HepG2 (cell line): Measurements from ENCODE around the gene RPS14. TPM values are rescaled to one million over a fixed set of nuclear protein-coding genes. Genes with fewer than 3 reads are reported as not detected.

Source experiments
- ARNT ChIP-seq: fragments of 450-650 bp; IDR thresholded peaks from 2 replicates; pipeline ENCODE4 v1.6.1; 2017
- RARA ChIP-seq: IDR thresholded peaks from 2 replicates; pipeline ENCODE4 v1.6.1; 2016; ENCODE audit warnings: missing genetic modification reagents, missing compliant biosample characterization
- TMF1 ChIP-seq: sonication (generic); formaldehyde crosslinking; IDR thresholded peaks from 2 replicates; pipeline ENCODE4 v1.8.1; 2022; ENCODE audit warnings: low read depth, missing genetic modification reagents
- ZSCAN25 ChIP-seq: sonication (generic); formaldehyde crosslinking; IDR thresholded peaks from 2 replicates; pipeline ENCODE4 v1.8.0; 2022; ENCODE audit warnings: mild to moderate bottlenecking, missing genetic modification reagents
- polyA plus RNA-seq, 8 experiments: library from polyadenylated mRNA; depleted of rRNA in 3 of 8; stranded (reverse) in 7 of 8; unstranded in 1 of 8; fragments of >200 nt; fragmentation: Illumina TruSeq in 4 of 8; extraction: Trizol in 4 of 8; gene quantifications; 2 replicates each; pipeline versions ENCODE4 v1.2.1 to v1.2.3, GENCODE V29; 2011 to 2016; ENCODE audit warnings: low read depth in 4 of 8, missing spikeins in 1 of 8, mixed read lengths in 1 of 8; ENCODE audit not compliant: insufficient read depth in 1 of 8
- total RNA-seq, 5 experiments: library from RNA; depleted of rRNA; stranded (reverse); fragments of >200 nt; fragmentation: Illumina TruSeq; extraction: Trizol; gene quantifications; 2 replicates each; pipeline ENCODE4 v1.2.3, GENCODE V29; 2016; ENCODE audit warnings: low read depth in 1 of 5
- TF ChIP-seq, protein P1 (sequence below): sonication (generic); formaldehyde crosslinking; IDR thresholded peaks from 2 replicates; pipeline ENCODE4 v1.4.0; 2020; ENCODE audit warnings: missing genetic modification reagents
- TF ChIP-seq, protein P2 (sequence below): sonication (generic); formaldehyde crosslinking; IDR thresholded peaks from 2 replicates; pipeline ENCODE4 v1.4.0; 2020; ENCODE audit warnings: missing genetic modification reagents
- TF ChIP-seq, protein P3 (sequence below): IDR thresholded peaks from 2 replicates; pipeline ENCODE4 v1.4.0; 2020; ENCODE audit warnings: mild to moderate bottlenecking, missing genetic modification reagents

Gene RPS14
- total and polyA plus RNA-seq, 2 of the 13 experiments (the other 11 are each of a cell fraction or from before 2014, with no cell fraction given), result 2,116 to 3,295 TPM

DNA sequence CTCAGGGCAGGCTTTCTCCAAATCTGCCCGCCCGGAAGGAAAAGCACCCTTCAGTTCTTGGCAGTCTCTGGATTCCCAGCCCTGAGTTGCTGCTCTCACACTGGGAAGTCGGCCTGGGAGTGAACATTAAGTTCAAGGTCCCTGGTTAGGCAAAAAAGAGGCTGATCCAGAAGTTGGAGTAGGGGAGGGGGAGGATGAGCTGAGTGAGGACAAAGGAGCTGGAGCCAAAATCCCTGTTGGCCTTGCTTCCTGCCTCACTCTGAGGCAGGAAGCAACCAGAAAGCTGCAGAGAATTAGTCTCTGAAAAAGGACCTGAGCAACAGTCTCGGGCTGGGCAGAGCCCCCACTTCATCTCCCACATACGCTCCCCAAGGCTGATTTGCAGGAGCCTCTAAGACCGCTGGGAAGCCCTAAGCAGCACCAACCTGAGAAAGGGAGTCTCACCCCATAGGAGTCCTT is 15.0 kb upstream of the RPS14 start (continued):
- TF ChIP-seq ZSCAN25 (CRISPR knock-in tag) (0 out of 2 replicates have a peak, but pooled peaks have one; percentile 56), RARA (CRISPR knock-in tag) (peak; percentile 59; the same call in 1 of the 2 replicates), ARNT (no peak), TMF1 (CRISPR knock-in tag) (no peak)
- TF ChIP-seq, protein P1, sequence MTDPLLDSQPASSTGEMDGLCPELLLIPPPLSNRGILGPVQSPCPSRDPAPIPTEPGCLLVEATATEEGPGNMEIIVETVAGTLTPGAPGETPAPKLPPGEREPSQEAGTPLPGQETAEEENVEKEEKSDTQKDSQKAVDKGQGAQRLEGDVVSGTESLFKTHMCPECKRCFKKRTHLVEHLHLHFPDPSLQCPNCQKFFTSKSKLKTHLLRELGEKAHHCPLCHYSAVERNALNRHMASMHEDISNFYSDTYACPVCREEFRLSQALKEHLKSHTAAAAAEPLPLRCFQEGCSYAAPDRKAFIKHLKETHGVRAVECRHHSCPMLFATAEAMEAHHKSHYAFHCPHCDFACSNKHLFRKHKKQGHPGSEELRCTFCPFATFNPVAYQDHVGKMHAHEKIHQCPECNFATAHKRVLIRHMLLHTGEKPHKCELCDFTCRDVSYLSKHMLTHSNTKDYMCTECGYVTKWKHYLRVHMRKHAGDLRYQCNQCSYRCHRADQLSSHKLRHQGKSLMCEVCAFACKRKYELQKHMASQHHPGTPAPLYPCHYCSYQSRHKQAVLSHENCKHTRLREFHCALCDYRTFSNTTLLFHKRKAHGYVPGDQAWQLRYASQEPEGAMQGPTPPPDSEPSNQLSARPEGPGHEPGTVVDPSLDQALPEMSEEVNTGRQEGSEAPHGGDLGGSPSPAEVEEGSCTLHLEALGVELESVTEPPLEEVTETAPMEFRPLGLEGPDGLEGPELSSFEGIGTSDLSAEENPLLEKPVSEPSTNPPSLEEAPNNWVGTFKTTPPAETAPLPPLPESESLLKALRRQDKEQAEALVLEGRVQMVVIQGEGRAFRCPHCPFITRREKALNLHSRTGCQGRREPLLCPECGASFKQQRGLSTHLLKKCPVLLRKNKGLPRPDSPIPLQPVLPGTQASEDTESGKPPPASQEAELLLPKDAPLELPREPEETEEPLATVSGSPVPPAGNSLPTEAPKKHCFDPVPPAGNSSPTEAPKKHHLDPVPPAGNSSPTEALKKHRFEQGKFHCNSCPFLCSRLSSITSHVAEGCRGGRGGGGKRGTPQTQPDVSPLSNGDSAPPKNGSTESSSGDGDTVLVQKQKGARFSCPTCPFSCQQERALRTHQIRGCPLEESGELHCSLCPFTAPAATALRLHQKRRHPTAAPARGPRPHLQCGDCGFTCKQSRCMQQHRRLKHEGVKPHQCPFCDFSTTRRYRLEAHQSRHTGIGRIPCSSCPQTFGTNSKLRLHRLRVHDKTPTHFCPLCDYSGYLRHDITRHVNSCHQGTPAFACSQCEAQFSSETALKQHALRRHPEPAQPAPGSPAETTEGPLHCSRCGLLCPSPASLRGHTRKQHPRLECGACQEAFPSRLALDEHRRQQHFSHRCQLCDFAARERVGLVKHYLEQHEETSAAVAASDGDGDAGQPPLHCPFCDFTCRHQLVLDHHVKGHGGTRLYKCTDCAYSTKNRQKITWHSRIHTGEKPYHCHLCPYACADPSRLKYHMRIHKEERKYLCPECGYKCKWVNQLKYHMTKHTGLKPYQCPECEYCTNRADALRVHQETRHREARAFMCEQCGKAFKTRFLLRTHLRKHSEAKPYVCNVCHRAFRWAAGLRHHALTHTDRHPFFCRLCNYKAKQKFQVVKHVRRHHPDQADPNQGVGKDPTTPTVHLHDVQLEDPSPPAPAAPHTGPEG (CRISPR knock-in tag), result peak; percentile 92
- TF ChIP-seq, protein P2, sequence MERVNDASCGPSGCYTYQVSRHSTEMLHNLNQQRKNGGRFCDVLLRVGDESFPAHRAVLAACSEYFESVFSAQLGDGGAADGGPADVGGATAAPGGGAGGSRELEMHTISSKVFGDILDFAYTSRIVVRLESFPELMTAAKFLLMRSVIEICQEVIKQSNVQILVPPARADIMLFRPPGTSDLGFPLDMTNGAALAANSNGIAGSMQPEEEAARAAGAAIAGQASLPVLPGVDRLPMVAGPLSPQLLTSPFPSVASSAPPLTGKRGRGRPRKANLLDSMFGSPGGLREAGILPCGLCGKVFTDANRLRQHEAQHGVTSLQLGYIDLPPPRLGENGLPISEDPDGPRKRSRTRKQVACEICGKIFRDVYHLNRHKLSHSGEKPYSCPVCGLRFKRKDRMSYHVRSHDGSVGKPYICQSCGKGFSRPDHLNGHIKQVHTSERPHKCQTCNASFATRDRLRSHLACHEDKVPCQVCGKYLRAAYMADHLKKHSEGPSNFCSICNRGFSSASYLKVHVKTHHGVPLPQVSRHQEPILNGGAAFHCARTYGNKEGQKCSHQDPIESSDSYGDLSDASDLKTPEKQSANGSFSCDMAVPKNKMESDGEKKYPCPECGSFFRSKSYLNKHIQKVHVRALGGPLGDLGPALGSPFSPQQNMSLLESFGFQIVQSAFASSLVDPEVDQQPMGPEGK, result peak; percentile 22; the same call in 1 of the 2 replicates
- TF ChIP-seq, protein P3, sequence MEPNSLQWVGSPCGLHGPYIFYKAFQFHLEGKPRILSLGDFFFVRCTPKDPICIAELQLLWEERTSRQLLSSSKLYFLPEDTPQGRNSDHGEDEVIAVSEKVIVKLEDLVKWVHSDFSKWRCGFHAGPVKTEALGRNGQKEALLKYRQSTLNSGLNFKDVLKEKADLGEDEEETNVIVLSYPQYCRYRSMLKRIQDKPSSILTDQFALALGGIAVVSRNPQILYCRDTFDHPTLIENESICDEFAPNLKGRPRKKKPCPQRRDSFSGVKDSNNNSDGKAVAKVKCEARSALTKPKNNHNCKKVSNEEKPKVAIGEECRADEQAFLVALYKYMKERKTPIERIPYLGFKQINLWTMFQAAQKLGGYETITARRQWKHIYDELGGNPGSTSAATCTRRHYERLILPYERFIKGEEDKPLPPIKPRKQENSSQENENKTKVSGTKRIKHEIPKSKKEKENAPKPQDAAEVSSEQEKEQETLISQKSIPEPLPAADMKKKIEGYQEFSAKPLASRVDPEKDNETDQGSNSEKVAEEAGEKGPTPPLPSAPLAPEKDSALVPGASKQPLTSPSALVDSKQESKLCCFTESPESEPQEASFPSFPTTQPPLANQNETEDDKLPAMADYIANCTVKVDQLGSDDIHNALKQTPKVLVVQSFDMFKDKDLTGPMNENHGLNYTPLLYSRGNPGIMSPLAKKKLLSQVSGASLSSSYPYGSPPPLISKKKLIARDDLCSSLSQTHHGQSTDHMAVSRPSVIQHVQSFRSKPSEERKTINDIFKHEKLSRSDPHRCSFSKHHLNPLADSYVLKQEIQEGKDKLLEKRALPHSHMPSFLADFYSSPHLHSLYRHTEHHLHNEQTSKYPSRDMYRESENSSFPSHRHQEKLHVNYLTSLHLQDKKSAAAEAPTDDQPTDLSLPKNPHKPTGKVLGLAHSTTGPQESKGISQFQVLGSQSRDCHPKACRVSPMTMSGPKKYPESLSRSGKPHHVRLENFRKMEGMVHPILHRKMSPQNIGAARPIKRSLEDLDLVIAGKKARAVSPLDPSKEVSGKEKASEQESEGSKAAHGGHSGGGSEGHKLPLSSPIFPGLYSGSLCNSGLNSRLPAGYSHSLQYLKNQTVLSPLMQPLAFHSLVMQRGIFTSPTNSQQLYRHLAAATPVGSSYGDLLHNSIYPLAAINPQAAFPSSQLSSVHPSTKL (CRISPR knock-in tag), result 0 out of 2 replicates have a peak, but pooled peaks have one; percentile 16
